ENCODE results near the gene TNS1. TPM values are rescaled to one million over a fixed set of nuclear protein-coding genes. Genes with fewer than 3 reads are reported as not detected.
A peak's percentile ranks its signal among the peaks of the same experiment; 100 is the strongest.

Gene TNS1
- total RNA-seq, 1 donor from 2014 or later = 1.6 TPM

GRCh38 chr2:217800433-217801114, 202.2 kb downstream of the TNS1 start:
- no peaks in the 10 kb centered on the region for H3K27me3 ChIP-seq (ENCODE audit: control insufficient read depth, insufficient read depth, low read length)
- H3K4me3 ChIP-seq (ENCODE audit: low read depth, low read length) = no peak overlapping the region
- TF ChIP-seq, protein P1, sequence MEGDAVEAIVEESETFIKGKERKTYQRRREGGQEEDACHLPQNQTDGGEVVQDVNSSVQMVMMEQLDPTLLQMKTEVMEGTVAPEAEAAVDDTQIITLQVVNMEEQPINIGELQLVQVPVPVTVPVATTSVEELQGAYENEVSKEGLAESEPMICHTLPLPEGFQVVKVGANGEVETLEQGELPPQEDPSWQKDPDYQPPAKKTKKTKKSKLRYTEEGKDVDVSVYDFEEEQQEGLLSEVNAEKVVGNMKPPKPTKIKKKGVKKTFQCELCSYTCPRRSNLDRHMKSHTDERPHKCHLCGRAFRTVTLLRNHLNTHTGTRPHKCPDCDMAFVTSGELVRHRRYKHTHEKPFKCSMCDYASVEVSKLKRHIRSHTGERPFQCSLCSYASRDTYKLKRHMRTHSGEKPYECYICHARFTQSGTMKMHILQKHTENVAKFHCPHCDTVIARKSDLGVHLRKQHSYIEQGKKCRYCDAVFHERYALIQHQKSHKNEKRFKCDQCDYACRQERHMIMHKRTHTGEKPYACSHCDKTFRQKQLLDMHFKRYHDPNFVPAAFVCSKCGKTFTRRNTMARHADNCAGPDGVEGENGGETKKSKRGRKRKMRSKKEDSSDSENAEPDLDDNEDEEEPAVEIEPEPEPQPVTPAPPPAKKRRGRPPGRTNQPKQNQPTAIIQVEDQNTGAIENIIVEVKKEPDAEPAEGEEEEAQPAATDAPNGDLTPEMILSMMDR (IDR thresholded peaks at IDR 0.05; ENCODE audit: insufficient read depth, low read length, severe bottlenecking) = no peak
- no peaks in the 10 kb centered on the region for H3K36me3 ChIP-seq (ENCODE audit: control insufficient read depth, insufficient read depth, low read length)
- FAIRE-seq (no peak), DNase-seq (ENCODE audit: low read depth) (no peak)

DNA sequence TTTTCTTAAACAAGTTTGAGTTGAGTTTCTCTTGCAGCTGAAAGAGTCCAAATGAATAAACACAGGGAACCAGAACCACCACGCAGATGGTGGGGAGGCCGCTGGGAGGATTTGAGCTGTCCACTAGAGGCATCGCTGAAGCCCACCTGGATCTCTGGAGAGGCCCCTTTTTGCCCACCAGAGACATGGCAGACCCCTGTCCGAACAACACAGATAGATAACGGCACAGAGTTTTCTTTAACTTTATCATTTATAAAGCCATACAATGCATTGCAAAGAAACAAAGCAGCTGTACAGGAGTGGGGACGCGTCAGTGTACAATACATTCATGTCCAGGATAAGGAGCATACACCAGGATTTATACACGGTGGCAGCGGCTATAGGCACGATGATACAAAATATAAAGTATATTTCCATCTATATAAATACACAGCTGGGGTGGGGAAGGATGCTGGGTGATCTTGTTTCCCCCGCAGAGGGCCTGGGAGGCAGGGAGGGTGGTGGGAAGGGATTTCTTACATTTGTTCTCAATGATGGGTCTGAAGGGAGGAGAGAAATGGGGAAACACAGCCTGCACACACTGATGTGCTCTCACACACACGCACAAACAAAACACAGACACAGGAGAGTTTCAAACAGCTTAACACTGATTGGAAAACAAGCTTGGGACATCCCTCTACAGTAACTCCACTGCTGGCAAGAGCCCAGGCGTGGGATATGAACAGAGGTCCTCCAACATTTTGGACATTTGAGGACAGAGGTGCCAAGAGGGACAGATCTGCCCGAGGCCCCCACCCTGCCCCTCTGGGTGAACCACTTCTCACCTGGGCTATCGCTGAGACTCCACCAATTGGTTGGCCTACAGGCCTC, 203.0 kb downstream of the TNS1 start:
- Histone ChIP-seq H3K27me3 (ENCODE audit: control insufficient read depth, insufficient read depth, low read length) (no peaks in the 10 kb centered on the region), H3K36me3 (ENCODE audit: control insufficient read depth, insufficient read depth, low read length) (no peaks in the 10 kb centered on the region), H3K4me3 (ENCODE audit: low read depth, low read length) (no peak overlapping the region)
- FAIRE-seq (no peak), DNase-seq (ENCODE audit: low read depth) (no peak)
- TF ChIP-seq, protein P1 (IDR thresholded peaks at IDR 0.05; ENCODE audit: insufficient read depth, low read length, severe bottlenecking) = no peak

GRCh38 chr2:217798743-217799562, 203.8 kb downstream of the TNS1 start:
- H3K27me3 ChIP-seq (ENCODE audit: control insufficient read depth, insufficient read depth, low read length) = no peaks in the 10 kb centered on the region
- DNase-seq (ENCODE audit: low read depth) (no peak), FAIRE-seq (no peak)
- H3K36me3 ChIP-seq (ENCODE audit: control insufficient read depth, insufficient read depth, low read length) = no peaks in the 10 kb centered on the region
- TF ChIP-seq, protein P1 (IDR thresholded peaks at IDR 0.05; ENCODE audit: insufficient read depth, low read length, severe bottlenecking) = no peak
- no peak overlapping the region for H3K4me3 ChIP-seq (ENCODE audit: low read depth, low read length)

DNA sequence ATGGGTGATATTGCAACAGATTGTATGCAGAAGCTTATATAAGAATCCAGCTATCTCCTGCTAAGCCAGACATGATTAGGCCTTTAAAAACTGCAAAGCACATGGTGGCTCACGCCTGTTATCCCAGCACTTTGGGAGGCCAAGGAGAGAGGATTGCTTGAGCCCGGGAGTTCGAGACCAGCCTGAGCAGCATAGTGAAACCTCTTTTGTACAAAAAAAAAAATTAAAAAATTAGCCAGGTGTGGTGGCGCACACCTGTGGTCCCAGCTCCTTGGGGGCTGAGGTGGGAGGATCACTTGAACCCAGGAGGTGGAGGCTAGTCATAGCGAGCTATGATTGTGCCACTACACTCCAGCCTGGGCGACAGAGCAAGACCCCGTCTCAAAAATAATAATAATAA, 204.6 kb downstream of the TNS1 start:
- TF ChIP-seq, protein P1 (IDR thresholded peaks at IDR 0.05; ENCODE audit: insufficient read depth, low read length, severe bottlenecking) = no peak
- no peaks in the 10 kb centered on the region for H3K27me3 ChIP-seq (ENCODE audit: control insufficient read depth, insufficient read depth, low read length)
- no peak for DNase-seq (ENCODE audit: low read depth)
- H3K36me3 ChIP-seq (ENCODE audit: control insufficient read depth, insufficient read depth, low read length) = no peaks in the 10 kb centered on the region
- FAIRE-seq = no peak
- H3K4me3 ChIP-seq (ENCODE audit: low read depth, low read length) = no peak overlapping the region

GRCh38 chr2:217797661-217798069, 205.1 kb downstream of the TNS1 start:
- DNase-seq (ENCODE audit: low read depth) (peak; percentile 96), FAIRE-seq (peak; percentile 92)
- TF ChIP-seq, protein P1 (IDR thresholded peaks at IDR 0.05; ENCODE audit: insufficient read depth, low read length, severe bottlenecking) = no peak
- H3K27me3 ChIP-seq (ENCODE audit: control insufficient read depth, insufficient read depth, low read length) = no peaks in the 10 kb centered on the region
- H3K36me3 ChIP-seq (ENCODE audit: control insufficient read depth, insufficient read depth, low read length) = no peaks in the 10 kb centered on the region
- H3K4me3 ChIP-seq (ENCODE audit: low read depth, low read length) = no peak overlapping the region
